Stimulated activated CD8-positive, alpha-beta memory T cell treated with anti-CD3 and anti-CD28 coated beads, Interleukin-15, amount 100 ng/mL, for 24 hours (primary cell): Measurements from ENCODE around the gene PRR22.
"Not testable (repeated sequence)": the region's sequence is repeated elsewhere in the genome, so short reads cannot be mapped to it uniquely, and the experiment has no call there.

ENCODE experiments used
- DNase-seq: peaks from one replicate; pipeline ENCODE4 v3.0.0-alpha.2; 2020; ENCODE audit warnings: low read depth

The PRR22 gene

GRCh38 chr19:5790559-5791520 lies 6.3 kb upstream of the PRR22 start, which contains the start of gene DUS3L:
TSS of gene DUS3L (minus strand) at chr19:5791163. CDS start at chr19:5791141, 22 bp downstream.
- DNase-seq, result peak; percentile 93

GRCh38 chr19:5789886-5790558 lies 5.5 kb upstream of the PRR22 start:
- no peak for DNase-seq

- no peak for DNase-seq
Measured at GRCh38 chr19:5789351-5789761, 4.8 kb upstream of the PRR22 start.

GRCh38 chr19:5788422-5788821 lies 3.9 kb upstream of the PRR22 start:
- DNase-seq, result no peak

DNA sequence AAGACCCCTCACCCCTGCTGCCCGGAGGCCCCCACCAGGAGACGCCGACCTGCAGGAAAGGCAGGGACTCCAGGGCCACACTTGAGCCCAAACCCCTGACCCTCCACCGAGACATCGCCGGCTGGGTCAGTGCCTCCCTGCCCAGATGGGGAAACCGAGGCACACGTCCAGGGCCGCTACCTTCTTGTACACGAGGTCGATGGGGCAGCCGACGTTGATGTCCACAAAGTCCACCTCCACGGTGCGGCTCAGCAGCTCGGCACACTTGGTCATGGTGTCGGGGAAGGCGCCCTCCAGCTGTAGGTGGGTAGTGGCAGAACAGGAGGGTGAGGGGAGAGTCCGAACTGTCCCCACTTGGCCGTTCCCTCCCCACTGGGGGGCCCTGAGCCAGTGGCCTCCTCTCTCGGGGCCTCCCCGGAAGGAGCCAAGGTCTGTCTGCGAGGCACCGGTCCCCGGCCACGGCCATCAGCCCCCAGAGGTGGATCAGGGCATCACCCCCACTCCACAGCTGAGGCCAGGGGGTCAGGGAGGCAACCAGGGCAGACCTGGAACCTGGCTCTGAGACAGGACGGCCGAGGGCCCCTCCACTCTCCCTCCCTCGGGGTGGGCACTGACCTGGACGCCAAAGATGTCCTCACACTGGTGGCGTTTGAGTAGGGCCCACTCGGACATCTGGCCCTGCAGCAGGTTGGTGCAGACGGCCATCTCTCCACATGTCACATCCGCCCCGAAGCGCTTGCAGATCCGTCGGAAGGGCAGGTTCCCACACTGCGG lies 3.0 kb upstream of the PRR22 start:
- DNase-seq, result no peak

GRCh38 chr19:5786593-5787408 lies 2.3 kb upstream of the PRR22 start:
- DNase-seq, result no peak

DNA sequence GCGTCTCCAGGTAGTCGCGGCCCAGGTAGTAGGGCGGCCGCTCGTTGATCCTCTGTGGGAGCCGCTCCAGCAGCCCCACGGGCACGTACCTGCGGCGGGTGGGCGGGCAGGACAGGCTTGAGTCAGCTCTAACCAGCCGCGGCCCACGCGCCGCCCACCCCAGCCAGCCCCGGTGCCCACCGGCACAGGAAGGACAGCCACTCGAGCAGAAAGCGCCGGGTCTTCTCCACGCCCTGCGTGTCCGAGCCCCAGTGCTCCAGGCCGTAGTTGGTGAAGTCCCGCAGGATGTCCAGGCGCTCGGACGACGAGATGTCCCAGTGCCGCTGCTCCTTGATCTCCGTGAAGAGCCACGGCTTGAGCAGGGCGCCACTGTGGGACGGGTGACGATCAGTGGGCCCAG lies 877 bp upstream of the PRR22 start:
- no peak for DNase-seq

DNA sequence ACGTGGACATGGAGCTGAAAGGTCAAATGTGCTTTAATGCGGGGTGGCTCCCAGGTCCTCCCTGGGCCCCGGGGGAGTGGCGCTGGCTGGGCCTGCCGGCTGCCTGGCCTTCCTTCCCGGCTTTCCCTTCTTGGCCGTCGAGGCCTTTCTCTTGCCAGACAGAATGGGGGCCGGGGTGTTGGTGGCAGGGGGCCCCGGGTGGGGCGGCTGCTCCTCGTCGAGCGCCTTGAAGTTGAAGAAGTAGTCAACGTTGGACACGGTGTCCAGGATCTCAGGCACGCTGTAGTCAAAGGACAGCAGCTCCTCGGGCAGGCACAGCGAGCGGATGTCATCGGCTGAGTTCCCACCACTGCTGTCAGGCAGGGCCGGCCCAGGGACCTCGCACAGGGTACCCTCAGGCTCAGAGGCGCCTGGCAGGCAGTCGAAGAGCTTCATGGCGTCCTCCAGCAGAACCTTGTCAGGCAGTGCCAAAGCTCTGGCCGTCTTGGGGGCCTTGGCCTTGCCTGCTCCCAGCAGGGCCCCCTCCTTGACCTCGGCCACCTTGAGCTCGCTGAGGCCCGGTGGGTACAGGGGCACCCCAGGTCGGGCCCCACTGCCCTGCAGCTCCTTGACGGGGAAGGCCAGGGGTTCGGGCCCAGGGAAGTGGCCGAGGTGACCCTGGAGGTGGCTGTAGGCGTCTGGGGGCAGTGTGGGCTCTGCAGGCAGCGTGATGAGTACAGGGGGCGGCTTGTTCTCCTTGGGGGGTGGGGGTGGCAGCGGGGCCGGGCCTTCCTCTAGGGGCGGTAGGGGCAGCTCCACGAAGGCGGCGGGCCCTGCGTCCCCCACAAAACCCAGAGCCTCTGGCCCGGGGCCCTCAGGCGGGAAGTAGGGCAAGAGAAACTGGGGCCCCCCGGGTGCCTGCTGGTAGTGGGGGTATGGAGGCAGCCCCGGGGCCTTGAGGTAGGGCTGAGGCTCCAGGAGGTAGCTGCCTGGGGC lies 1.3 kb downstream of the PRR22 start:
- DNase-seq, result no peak

DNA sequence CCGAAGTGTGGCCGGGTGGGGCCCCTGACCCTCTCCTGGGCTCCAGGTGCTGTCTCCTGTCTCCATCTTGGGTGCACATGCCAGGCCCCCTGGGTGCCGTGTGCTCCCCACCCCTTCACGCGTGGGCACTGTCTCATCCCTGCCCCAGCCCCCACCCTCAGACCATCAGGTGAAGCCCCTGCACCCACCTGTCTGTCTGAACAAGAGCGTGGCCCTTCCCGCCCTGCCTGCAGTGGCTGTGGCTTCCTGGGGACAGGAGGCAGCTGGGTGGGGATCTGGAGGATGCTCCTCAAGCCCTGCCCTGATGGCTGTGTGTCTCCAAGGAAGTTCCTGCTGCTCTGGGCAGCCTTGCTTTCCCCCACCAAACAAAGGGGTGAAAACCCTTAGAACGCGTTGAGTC lies 2.2 kb downstream of the PRR22 start:
- no peak for DNase-seq

- not testable (repeated sequence) for DNase-seq
Measured at GRCh38 chr19:5780916-5781315, 3.6 kb downstream of the PRR22 start.

GRCh38 chr19:5778402-5778801 lies 6.1 kb downstream of the PRR22 start:
- DNase-seq, result no peak

- DNase-seq, result no peak
Measured at GRCh38 chr19:5775668-5776309, 8.8 kb downstream of the PRR22 start.

- no peak for DNase-seq
Measured at GRCh38 chr19:5774921-5775320, 9.6 kb downstream of the PRR22 start.

- no peak for DNase-seq
Measured at GRCh38 chr19:5773276-5773675, 11.3 kb downstream of the PRR22 start.

GRCh38 chr19:5772416-5772815 lies 12.1 kb downstream of the PRR22 start:
- DNase-seq, result no peak

- DNase-seq, result no peak
Measured at GRCh38 chr19:5767949-5768348, 16.6 kb downstream of the PRR22 start.

- DNase-seq, result no peak
Measured at GRCh38 chr19:5765220-5765619, 19.3 kb downstream of the PRR22 start.

DNA sequence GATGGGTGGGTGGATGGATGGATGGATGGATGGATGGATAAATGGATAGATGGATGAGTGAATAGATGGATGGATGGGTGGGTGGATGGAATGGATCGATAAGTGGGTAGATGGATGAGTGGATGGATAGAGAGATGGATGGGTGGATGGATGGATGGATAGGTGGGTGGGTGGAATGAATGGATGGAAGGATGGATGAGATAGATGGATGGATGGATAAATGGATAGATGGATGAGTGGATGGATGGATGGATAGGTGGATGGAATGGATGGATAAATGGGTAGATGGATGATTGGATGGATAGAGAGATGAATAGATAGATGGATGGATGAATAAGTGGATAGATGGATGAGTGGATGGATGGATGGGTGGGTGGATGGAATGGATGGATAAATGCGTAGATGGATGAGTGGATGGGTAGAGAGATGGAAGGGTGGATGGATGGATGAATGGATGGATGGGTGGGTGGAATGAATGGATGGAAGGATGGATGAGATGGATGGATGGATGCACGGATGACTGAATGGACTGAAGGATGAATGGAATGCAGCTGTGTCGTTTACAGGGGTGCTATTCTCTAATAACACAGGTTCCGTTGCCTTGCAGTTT lies 21.8 kb downstream of the PRR22 start:
- no peak for DNase-seq

DNA sequence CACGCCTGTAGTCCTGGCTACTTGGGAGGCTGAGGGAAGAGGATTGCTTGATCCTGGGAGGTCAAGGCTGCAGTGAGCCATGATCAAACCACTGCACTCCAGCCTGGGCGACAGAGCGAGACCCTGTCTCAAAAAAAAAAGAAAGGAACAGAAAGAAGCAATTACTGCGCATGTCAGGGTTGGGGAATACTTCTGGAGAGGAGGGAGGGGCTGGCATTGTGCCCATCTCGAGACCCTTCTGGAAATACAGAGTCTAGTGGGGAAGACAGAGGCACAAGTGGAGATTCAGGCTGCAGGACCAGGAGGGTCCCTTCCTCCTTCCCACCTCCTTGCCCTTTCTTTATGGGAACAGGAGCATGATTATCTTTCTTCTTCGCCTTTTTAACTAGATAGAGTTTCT lies 30.8 kb downstream of the PRR22 start:
- DNase-seq, result no peak
